GM18873 (cell line): ENCODE data around the gene LIPE.

Experiments used
- ATAC-seq: cut with Tn5 transposase; IDR thresholded peaks from one replicate; pipeline ENCODE4 v1.9.1; 2021; ENCODE audit warnings: mild to moderate bottlenecking, moderate library complexity, moderate number of reproducible peaks; ENCODE audit not compliant: unreplicated experiment, low FRiP score

Gene LIPE

DNA sequence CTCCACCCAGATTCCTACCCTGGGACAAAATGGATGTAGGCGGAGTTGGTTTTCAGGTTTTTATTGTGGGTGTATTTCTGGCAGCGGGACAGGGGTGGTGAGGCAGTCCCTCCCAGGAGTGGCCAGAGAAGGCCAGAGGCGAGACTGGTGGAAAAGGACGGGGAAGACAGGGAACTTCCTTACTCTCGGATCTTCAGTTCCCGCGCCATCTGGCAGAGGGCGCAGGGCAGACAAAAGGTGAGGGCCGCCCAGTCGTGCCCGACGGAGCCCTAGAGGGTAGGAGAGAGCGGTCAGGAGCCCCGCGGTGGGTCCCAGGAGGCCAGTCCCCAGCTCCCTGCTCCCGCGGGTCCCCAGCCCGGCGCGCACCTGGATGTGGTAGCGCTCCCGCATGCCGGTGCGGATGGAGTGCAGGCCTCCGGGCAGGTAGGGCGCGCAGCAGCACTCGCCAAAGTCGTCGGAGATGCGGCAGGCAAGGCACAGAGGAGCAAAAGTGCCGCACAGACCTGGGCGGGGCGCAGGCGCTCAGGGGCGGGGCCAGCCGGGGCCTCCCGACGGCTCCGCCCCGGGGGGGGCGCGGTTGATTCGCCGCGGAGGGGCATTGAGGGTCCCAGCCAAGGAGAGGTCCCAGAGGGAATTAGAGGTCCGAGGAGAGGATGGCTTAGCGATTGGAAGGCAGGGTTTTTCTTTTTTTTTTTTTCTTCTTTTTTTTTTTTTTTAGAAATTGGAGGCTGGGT, 40.0 kb downstream of the LIPE start:
- no peak for ATAC-seq

DNA sequence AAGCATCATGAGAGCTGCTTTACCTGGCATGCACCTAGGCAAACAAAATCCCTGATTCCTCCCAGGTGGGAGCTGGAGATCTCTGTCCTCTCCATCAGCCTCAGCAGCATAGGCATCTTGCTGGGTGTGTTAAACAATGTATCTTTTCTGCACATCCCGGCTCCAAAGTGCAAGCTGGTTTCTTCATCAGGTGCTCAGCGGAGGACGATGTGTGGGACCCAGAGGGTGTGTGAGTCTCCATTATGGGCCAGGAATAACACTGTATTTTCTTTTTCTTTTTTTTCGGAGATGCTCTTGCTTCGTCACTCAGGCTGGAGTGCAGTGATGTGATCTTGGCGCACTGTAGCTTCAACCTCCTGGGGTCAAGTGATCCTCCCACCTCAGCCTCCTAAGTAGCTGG, 47.0 kb downstream of the LIPE start:
- no peak for ATAC-seq

DNA sequence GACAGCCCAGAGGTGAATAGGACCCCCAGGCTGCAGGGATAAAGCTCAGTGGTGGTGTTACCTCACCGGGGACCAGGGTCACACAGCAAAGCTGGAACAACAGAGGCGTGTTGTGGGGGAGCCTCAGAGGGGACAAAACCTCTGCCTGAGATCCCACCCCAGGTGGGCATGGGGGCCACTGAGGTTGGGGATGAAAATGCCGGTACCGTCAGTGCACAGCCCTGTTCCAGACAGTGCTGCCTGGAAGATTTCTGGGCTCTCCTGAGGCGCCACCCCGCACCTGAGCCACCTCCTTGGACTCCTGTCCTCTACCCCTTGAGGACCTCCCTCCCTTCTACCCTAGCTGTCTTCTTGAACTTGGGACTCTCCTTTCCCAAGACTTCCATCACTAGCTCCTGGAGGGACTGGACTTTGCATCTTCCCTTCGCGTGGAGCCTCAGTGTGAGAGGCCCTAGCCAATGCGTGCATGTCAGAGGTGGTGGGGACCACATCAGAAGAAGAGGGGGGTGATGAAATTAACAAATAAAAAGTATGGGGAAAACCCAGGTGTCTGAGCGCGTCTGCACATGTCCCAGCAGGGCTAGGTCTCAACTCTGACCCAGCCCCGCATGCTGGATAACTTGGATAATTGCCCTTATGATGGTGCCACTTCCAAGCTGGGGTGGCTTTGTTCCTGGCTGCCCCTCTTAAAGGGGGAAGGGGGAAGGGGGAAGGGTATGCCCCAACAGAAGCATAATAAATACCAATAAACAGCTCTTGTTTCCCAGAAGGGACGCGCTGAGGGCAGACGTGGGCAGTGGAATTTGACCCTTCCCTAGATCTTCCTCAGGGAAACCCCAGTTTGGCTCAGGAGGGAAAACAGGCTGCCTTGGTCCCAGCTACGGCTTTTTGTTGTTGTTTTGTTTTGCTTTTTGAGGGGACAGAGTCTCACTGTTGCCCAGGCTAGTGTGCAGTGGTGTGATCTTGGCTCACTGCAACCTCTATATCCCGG, 48.7 kb downstream of the LIPE start:
- no peak for ATAC-seq

DNA sequence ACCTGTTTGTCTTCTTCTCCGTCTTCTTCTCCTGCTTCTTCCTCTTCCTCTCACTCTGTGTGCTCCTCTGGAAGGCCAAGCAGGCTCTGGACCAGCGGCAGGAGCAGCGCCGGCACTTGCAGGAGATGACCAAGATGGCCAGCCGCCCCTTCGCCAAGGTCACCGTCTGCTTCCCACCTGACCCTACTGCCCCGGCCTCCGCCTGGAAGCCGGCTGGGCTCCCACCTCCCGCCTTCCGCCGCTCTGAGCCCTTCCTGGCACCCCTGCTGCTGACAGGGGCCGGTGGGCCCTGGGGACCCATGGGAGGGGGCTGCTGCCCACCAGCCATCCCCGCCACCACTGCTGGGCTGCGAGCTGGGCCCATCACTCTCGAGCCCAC, 51.0 kb downstream of the LIPE start:
- no peak for ATAC-seq

DNA sequence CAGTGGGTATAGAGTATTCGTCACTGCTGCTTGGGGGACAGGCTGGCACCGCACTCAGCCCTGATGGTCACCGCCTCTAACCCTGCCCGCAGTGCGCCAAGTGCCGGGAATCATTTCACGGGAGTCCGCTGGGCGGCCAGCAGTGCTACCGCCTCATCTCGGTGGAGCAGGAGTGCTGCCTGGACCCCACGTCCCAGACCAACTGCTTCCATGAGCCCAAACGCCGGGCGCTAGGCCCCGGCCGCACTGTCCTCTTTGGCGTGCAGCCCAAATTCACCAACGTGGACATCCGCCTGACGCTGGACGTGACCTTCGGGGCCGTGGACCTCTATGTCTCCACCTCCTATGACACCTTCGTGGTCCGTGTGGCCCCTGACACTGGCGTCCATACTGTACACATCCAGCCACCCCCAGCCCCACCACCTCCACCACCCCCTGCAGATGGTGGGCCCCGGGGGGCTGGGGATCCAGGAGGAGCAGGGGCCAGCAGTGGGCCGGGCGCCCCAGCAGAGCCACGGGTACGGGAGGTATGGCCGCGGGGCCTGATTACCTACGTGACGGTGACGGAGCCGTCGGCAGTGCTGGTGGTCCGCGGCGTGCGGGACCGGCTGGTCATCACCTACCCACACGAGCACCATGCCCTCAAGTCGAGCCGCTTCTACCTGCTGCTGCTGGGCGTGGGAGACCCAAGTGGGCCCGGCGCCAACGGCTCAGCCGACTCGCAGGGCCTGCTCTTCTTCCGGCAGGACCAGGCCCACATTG, 51.6 kb downstream of the LIPE start:
- no peak for ATAC-seq

DNA sequence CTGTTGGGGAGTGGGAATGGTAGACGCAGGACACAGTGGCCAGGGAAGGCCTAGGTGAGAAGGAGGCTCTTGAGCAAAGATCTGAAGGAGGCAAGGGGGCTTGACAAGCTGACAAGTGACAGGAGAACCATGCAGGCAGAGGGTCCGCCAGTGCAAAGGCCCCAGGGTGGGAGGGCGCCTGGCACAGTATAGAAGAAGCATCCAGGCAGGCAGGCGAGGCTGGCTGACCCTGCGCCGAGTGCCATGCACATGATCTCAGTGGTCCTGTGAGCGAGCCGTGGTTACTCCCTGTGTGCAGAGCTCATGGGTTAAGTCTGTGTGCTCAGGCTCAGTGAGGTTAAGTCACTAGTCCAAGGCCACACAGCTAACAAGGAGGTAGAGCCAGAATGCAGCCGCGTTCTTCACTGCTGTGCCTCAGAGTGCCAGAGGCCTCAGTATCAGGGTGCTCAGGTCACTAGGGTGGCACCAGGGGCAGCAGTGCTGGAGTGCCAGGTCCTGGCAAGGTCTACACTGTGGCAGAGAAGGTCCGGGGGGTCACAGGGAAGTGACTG, 52.3 kb downstream of the LIPE start:
- ATAC-seq = no peak

DNA sequence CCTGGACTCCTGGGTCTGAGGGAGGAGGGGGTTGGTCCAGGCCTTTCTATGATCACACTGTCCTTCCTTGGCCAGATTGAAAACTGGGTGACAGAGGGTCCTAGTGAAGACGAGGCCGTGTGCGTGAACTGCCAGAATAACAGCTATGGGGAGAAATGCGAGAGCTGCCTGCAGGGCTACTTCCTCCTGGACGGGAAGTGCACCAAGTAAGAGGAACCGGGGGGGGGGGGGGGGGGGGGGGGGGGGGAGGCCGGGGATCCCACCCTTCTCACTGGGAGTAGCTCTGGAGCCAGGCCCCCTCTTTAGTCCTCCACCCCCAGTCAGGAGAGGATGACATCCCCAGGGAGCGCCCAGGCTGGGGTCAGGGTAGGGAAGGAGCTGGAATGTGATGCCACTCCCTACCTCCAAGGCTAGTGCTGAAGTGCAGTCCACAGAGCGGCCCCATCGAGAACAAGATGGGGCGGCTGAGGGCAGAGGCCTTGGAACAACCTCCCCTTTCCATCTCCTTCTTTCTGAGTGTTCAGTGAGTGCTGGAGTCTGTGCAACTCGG, 56.5 kb downstream of the LIPE start:
- ATAC-seq = no peak

DNA sequence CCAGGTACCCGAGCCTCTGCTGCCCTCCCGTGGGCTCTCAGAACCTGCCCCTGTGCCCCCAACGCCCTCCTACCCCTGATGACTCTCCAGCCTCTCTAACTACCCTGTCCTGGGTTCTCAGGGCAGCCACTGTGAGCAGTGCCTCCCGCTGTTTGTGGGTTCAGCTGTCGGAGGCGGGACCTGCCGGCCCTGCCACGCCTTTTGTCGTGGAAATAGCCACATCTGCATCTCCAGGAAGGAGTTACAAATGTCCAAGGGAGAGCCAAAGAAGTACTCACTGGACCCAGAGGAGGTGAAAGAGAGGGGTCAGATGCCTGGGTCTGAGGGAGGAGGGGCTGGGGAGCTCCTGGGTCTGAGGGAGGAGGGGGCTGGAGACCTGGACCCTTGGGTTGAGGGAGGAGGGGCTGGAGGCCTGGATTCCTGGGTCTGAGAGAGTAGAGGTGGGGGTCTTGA, 57.1 kb downstream of the LIPE start:
- ATAC-seq = no peak

DNA sequence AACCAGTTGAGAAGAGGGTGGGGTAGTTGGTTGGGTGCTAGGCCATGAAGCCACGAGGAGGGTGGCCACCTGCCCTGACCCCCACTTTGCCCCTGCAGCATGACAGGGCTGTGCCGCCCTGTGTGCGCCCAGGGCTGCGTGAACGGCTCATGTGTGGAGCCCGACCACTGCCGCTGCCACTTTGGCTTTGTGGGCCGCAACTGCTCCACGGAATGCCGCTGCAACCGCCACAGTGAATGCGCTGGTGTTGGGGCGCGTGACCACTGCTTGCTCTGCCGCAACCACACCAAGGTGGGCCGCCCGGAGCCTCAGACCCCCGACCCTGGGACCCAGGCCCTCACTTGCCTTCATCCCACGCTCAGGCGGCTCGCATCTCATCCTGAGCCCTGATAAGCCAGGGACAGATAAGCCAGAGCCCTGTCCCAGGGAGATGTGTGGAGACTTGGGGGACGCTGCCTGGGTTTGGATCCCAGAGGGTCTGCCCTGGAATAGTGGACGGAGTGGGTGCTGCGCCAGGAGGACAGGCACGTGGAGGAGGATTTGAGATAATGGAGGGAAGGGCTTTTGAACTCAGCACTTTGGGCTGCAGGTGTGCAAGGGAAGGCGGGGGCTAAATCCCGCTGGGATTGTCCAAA, 57.6 kb downstream of the LIPE start:
- ATAC-seq = no peak

DNA sequence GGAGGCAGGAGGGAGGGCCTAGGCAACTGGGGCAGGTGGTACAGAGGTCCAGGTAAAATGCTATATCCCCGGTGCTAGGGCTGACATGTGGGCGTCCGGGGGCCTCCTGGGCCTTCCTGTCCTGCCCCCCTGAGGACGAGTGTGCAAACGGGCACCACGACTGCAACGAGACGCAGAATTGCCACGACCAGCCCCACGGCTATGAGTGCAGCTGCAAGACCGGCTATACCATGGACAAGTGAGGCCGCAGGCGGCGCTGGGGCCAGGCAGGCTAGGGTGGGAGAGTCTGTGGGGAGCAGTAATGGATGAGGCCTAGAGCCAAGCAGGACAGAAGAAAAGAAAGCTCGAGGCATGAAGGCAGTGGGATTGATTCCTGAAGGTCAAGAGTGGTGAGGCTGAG, 58.4 kb downstream of the LIPE start:
- no peak for ATAC-seq

DNA sequence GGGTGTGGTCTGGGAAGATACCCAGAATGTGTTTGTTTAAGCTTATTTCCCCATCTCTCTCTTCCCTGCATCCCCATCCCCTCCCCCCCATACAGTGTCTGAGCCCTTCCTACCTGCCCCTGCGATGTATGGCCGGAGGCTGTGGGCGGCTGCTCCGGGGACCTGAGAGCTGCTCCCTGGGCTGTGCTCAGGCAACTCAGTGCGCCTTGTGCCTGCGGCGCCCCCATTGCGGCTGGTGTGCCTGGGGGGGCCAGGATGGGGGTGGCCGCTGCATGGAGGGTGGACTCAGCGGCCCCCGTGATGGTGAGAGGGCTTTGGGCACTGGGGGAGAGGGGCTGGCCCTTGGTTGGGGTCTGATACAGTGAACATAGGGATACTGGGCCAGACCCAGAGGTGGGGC, 58.8 kb downstream of the LIPE start:
- no peak for ATAC-seq

DNA sequence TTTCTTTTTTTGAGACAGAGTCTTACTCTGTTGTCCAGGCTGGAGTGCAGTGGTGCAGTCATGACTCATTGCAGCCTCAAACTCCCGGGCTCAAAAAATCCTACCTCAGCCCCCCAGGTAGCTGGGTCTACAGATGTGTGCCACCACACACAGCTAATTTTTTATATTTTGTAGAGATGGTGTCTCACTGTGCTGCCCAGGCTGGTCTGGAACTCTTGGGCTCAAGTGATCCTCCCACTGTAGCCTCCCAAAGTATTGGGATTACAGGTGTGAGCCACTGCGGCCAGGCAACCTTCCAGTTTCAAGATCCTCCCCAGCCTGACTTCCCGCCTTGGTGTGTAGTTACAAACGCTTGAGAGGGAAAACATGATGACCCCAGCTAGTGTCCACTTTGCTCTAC, 59.3 kb downstream of the LIPE start:
- ATAC-seq = no peak

DNA sequence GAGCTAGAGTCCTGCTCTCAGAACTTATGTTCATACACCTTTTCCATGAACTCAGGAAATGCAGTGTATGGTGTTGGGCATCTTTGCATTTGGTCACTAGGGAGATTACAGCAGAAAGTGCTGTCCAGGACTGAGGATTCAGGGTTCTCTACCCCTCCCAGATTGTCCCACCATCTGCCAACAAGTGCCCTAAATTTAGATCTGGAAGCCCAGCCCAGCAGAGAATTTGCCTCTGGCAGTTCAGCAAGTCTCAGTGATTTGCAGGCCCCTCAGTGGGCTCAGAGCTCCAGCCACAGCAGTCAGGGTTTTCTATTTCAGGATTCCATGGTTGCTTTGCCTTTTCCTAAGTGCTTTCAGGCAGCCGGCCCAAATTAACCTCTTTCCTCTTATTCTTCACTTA, 60.5 kb downstream of the LIPE start:
- ATAC-seq = no peak

DNA sequence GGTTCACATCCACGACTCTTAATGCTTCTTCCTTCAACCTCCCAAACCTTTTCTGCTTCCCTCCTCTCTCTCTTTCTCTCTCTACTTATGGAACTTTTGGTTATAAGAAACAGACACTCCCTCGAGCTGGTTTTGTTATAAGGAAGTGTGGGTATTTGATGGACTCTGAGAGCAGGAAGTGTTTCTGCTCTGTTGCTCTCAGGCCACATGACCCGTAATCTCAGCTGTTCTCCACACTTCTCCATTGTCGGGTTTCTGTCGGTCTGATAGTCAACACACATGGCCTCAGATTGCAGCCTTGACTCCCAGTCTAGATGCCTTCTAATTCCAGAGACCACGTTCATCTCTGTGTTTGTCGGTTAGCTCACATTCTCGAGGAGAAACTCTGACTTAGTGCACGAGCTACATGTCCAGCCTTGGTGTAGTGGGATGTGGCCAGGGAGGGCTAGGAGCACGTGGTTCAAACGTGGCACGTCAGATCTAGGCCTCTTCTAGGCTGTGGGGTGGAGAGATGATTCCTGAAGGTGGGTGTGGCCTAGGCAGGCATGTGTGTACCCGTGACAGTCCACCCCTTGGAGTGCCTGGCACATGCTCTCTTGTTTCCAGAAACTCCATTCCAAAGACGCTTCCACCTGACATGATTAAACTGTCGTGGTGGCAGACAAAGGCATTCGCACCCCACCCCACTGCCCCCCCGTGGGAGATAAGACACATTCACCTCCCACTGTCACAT, 63.4 kb downstream of the LIPE start:
- no peak for ATAC-seq

DNA sequence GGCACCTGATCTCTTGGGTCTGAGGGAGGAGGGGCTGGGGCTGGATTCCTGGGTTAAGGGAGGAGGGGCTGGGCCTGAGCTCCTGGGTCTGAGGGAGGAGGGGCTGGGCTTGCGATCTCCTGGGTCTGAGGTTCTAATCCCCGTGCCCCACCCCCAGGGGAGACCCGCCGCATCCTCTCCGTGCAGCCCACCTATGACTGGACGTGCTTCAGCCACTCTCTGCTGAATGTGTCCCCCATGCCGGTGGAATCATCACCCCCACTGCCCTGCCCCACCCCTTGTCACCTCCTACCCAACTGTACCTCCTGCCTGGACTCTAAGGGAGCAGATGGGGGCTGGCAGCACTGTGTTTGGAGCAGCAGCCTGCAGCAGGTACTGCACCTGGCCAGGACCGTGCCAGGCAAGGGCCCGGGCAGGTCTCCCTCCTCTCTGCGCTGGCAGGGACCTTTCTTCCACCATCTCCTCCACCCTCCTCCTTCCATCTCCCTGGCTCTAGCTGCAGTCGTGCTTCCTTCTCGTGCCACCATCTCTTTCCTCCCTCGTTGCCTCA, 64.2 kb downstream of the LIPE start:
- no peak for ATAC-seq

DNA sequence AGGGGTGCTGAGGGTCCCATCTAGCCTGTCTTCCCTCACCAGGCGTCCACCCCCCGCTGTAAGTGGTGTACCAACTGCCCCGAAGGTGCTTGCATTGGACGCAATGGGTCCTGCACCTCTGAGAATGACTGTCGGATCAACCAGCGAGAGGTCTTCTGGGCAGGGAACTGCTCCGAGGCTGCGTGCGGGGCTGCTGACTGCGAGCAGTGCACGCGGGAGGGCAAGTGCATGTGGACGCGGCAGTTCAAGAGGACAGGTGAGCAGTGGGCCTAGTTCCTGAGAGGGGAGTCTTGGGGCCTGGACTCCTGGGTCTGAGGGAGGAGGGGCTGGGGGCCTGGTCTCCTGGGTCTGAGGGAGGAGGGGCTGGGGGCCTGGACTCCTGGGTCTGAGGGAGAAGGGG, 64.8 kb downstream of the LIPE start:
- ATAC-seq = no peak

DNA sequence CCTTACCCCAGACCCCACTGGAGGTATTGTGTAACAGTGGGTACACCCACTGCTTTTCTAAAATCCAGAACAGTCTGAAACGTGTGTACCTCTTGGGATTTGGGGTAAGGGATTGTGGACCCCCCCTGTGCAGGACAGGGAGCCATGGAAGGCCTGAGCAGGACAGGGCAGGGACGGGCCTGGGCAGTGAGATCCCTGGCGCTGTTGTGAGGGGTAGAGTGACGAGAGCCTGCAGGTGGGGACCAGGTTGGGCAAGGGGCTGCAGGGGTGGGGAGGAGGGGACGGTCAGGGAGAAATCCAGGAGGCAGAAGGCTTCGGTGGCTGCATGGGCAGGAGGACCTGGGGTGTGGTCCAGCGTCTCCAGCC, 65.7 kb downstream of the LIPE start:
- ATAC-seq = no peak

DNA sequence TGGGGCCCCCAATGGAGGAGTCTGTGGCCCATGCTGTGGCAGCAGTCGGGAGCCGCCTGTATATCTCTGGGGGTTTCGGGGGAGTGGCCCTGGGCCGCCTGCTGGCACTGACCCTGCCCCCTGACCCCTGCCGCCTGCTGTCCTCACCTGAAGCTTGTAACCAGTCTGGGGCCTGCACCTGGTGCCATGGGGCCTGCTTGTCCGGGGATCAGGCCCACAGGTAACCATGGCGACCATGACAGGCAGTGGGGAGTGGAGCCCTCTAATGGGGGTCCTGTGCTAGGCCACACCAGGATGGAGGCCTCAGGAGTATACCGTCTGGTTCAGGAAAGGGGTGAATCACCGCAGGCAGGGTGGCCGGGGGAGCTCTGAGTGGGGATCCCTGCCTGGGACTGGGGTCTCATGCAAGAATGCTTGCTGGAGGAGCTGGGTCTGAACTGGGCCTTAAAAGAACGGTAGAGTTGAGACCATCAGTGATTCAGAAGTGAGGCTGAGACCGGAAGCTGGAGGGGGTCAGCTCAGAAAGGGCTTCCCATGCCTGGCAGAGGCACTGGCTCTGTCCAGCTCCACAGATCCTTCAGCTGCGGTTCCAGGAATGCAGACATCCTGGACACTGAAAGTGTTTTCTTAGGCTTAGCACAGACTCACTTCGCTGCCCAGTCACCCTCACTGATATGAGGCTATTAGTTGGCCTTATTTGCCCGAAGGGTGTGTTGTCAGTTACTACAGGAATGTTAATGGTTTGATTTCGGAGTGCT, 66.2 kb downstream of the LIPE start:
- ATAC-seq = no peak
